ENCODE measurements around the gene OOSP4B.
"Not testable (repeated sequence)": the region's sequence is repeated elsewhere in the genome, so short reads cannot be mapped to it uniquely, and the experiment has no call there.

OOSP4B gene

DNA sequence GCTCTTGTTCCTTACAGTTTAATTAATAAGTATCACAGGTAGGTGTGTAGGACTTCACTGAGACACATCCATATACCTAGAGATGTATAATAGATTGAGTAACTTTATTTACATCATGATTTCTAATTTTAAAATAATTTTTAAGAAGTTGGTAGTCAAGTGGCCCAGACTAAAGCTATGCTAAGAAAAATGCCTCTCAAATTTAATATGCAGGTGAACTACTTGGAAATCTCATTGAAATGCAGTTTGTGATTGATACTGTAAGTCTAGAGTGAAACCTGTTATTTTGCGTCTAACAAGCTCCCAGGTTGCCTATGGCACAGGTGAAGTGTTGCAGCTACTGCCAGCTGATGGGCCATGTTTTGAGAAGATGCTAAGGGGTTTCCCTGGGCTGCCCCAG is at the start of gene OOSP4B:
Gene OOSP4B (plus strand): TSS at position 301 of the 400 bp plus-strand sequence.
- DNase-seq = no peak

DNA sequence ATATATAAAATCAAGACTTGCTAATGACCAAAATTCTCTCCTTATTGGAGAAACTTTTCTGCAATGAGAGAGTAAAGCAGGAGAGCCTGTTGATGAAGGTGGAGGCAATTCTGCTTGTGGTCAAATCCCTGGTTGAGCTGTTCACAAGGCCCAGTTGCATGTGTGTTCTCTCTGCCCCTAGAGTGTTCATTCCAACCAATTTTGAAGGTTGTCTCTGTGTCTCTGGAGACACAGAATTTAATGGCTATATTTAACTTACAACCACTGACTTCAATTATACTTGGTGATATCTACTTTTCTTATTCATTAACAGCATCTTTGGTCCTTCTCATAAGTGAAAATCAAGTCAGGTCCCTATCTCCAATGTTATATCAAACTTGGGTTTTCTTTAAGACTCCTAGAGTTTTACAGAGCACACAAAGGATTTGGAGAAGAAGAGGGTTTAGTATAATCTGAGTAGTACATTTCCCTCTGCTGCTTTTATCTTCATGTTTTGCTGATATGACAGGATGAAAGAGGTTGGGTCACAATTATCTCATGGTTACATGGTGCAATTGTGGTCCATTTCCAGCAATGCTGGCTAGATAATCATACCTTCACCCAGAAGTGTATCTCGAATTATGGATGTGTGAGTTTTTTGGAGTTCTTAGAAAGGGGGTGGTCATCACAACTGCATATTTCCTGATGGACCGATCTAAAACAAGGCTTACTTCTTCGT is 49.1 kb upstream of the OOSP4B start:
- DNase-seq = no peak

DNA sequence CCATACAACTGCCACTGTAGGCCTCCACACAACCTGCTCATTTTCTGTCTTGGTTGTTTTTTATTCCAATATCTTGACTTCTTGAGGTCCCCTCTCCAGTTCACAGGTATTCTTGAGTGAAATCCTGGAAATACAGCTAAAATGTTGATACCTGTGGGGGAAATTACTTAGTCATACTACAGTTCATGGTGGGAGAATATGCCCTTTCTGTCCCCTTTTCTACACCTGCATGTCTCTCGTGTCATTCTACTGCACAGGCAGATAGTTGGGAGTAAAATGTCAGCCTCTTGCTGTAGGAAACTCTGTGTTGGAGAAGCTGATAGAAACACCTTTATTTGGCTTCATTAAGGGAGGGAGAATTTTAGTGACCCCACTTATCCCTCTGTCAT is 48.6 kb upstream of the OOSP4B start:
- DNase-seq = no peak

DNA sequence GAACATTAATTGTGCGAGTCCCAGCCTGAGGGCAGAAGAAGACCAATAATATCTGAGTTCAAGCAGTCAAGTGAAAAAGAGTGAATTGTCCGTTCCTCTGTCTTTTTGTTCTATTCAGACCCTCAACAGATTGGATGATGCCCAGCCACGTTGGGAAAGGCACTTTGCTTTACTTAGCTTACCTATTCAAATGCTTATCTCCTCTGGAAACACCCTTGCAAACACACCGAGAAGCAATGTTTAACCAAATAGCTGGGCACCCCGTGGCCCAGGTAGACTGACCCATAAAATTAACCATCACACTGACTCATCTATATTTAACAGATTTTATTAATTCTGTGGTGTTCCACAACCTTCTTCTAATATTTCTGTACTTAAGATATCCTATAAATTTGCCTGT is 43.9 kb upstream of the OOSP4B start:
- DNase-seq = no peak

DNA sequence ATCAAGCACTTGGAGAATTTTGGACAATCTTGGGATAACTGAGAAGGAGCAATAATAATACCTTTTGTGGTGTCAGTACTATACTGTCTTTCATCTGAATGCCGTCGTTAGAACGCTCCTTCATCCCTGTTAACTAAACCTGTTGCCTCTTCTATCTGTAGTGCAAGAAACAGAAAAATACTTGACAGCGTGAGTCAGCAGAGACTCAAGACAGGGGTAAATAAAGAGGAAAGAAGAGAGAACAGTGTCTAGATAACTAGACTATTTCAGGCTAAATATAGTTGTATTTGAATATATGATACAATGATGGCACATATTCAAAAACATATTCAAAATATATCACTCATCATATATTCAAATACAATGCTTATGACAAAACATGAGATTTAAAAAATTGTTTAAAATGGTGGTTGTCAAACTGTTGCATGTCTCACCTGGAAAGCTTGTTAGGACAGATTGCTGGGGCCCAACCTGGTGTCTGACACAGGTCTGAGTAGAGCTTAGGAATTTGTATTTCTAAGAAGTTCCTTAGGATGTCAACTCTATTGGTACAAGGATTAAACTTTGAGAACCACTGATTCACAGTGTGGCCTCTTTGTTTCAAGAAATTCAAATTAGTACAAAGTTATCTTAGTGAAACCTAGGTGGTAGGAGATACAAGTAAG is 35.7 kb upstream of the OOSP4B start:
- DNase-seq = no peak

DNA sequence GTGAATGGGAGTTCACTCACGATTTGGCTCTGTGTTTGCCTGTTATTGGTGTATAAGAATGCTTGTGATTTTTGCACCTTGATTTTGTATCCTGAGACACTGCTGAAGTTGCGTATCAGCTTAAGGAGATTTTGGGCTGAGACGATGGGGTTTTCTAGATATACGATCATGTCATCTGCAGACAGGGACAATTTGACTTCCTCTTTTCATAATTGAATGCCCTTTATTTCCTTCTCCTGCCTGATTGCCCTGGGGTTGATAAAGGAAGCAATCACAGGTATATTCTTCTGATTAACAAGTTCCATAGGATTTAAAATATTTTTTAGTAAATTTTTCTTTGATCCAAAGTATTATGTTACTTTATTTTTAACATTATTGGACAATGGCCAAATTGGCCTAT is 34.9 kb upstream of the OOSP4B start:
- DNase-seq = not testable (repeated sequence)

DNA sequence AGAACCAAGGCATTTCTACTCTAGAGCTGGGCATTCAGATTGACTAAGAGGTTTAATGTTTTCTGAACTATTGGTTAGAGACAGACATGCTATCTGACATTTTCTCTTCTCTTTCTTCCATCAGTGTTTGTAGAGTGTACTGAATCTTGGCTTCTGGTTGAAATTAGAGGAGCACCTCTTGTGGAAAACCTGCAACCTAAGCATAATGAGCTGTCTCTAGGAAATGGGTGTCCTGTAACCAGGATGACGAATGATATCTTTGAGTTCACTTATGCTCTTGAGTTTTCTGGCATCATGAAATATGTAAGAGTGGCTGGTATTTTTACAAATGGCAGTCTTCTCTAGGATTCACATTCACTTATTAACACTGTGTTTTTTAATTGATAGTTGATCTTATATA is 33.8 kb upstream of the OOSP4B start:
- no peak for DNase-seq

DNA sequence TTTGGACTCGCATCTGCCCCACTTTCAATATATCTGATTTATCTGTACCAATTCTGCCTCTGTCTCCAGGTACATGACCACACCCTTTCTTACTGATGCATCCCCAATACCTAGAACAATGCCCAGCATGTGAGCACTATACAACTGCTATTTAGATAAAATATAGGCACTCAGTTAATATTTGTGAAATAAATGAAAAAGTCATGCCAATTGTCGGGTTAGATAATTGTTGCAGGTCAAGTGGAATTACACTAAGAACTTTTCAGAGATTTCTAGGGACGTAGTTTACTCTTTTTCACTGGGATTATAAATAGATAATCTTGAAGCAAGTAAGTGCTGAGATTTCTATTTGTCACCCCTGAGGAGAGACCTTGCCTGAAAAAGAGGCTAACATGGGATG is 32.6 kb upstream of the OOSP4B start:
- no peak for DNase-seq

DNA sequence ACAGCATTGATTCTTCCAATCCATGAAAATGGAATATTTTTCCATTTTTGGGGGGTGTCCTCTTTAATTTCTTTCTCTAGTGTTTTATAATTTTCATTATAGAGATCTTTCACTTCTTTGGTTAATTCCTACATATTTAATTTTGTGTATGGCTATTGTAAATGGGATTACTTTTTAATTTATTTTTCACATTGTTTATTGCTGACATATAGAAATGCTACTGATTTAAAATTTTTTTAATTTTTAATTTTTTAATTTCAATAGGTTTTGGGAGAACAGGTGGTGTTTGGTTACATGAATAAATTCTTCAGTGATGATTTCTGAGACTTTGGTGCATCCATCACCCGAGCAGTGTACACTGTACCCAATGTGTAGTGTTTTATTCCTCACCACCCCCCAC is 26.6 kb upstream of the OOSP4B start:
- no peak for DNase-seq

DNA sequence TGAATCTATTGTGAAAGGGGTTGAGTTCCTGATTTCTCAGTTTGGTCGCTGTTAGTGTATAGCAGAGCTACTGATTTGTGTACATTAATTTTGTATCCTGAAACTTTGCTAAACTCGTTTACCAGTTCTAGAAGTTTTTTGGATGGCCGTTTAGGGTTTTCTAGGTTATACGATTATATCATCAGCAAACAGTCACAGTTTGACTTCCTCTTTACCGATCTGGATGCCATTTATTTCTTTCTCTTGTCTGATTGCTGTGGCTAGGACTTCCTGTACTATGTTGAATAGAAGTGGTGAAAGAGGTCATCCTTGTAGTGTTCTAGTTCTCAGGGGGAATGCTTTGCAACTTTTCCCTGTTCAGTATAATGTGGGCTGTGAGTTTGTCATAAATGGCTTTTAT is 24.6 kb upstream of the OOSP4B start:
- no peak for DNase-seq

DNA sequence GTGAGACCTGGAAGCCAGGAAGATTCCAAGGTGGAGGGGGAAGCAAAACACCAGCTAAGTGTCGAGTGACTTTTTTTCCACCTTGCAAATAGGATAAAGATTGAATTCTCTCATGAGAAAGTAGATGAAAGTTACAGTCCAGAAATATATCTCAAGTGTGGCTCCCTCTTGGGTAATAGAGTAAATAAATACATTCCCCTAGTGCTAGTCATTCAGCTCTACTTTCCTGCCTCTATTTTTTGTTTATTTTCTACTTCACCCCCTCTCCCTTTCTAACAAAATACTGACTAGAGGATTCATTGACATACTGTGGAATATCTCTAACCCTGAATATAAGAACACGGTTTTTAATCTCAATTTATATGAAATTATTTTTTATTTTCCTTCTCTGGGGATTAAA is 19.2 kb upstream of the OOSP4B start:
- DNase-seq = no peak

DNA sequence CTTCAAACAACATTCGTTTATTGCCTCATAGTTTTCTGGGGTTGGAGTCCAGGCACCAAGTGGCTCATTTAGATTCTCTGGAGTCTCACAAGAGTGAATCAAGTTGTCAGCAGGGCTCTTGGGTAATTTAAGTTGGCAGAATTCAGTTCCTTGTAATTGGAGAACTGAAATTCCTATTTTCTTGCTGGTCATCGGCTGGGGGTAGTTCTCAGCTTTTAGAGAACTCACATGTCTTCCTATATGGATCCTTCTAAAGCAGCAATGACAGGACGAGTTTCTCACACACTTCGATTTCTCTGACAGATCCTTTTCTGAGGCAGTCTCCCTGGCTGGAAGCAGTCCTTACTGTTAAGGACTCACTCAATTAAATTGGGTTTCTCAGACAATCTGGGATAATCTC is 17.3 kb upstream of the OOSP4B start:
- DNase-seq = no peak

DNA sequence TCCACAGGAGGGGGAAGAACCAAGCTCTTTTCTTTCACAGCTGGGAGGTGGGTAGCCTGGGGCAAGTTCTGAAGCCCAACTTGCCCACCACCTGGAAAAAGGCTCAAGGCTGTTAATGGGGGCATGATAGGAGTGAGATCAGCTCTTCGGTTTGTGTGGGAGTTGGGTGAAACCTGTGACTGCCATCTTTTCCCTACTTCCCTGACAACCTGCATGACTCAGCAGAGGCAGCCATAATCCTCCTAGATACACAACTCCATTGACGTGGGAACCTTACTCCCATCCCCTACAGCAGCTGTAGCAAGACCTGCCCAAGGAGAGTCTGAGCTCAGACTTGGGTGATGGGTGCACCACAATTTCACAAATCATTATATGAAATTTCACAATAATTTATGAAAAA is 13.3 kb upstream of the OOSP4B start:
- DNase-seq = no peak

DNA sequence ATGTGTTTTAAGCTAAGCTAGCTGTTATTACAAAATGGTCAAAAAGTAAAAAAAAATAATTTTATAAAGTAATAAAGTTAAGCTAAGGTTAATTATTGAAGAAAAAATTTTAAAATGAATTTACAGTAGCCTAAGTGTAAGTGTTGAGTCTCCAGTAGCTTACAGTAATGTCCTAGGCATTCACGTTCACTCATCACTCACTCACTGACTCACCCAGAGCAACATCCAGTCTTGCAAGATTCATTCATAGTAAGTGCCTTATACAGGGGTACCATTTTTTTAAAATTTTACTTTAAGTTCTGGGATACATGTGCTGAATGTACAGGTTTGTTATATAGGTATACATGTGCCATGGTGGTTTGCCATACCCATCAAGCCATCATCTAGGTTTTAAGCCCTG is 11.6 kb upstream of the OOSP4B start:
- no peak for DNase-seq

DNA sequence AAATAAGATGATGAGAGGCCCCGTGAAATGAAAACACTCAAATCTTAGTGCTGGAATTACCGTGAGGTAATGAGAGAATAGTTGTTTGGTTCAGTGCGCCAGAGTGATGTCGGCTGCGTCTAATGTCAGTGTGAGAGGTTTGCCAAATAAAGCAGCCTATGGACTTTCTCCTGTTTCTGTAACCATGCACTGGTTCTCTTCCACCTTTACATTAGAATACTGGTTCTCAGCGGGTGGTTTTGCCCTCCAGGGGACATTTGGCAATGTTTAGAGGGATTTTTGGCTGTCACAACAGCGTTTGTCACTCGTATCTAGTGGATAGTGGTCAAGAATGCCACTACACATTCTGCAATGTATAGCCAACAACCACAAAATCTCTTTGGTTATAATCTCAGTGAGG is 1.1 kb downstream of the OOSP4B start:
- no peak for DNase-seq

DNA sequence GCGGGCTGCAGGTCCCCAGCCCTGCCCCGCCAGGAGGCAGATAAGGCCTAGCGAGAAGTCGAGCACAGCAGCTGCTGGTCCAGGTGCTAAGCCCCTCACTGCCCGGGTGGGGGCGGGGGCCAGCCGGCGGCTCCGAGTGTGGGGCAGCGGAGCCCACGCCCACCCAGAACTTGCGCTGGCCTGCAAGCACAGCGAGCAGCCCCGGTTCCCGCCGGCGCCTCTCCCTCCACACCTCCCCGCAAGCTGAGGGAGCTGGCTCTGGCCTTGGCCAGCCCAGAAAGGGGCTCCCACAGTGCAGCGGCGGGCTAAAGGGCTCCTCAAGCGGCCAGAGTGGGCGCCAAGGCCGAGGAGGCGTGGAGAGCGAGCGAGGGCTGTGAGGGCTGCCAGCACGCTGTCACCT is 3.4 kb downstream of the OOSP4B start:
- DNase-seq = not testable (repeated sequence)

DNA sequence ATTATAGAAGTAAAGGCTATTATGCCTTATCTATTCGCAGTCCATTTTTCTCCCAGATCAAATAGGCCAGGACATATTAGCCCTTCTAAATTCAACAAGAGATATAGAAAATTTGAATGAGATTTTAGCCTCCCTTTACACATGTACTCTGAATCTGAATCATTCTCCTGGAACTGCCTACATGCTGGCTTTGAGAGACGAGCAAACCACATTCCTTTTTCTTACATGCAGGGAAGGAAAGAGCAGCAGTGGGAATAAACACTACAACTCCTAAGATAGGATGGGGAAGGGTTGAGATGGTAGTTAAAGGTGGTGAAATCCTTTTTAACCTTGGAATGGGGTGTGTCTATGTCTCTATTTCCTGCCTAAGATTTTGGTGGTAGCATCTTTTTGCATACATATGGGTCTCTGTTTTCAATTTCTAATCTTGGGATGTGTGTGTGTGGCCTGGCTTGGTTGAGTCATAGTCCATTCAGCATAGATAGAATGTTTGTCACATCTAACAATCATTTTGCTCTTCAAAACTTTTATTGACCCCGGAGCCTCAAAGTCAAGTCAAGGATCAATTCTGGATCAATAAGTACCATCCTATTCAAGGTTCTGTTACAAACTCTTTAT is 12.1 kb downstream of the OOSP4B start:
- DNase-seq = no peak

DNA sequence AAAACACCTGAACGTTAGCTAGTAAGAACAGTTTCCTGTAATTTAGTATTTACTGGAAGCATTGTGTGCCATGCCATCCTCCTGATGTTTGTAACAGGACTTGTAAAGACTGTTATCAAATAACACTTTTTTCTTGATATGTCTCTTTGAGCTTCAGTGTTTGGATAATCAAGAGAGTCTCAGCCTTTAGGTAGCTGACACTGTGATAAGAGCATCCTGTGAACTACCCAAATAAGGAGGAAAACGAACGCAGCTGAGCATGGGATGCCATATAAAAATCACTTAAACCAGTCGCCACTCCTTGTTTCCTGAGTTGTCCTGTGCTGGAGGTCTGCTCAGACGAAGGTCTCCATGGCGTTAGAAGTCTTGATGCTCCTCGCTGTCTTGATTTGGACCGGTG is 23.1 kb downstream of the OOSP4B start, which contains the start of gene OOSP2:
Gene OOSP2 (plus strand): TSS at position 301 of the 400 bp plus-strand sequence. CDS start 51 bp downstream, at position 352.
- no peak for DNase-seq

DNA sequence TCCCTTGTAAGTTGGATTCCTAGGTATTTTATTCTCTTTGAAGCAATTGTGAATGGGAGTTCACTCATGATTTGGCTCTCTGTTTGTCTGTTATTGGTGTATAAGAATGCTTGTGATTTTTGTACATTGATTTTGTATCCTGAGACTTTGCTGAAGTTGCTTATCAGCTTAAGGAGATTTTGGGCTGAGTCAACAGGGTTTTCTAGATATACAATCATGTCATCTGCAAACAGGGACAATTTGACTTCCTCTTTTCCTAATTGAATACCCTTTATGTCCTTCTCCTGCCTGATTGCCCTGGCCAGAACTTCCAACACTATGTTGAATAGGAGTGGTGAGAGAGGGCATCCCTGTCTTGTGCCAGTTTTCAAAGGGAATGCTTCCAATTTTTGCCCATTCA is 33.4 kb downstream of the OOSP4B start:
- not testable (repeated sequence) for DNase-seq

DNA sequence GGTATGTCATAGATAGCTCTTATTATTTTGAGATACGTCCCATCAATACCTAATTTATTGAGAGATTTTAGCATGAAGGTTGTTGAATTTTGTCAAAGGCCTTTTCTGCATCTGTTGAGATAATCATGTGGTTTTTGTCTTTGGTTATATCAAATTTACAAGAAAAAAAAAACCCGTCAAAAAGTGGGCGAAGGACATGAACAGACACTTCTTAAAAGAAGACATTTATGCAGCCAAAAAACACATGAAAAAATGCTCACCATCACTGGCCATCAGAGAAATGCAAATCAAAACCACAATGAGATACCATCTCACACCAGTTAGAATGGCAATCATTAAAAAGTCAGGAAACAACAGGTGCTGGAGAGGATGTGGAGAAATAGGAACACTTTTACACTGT is 33.9 kb downstream of the OOSP4B start:
- not testable (repeated sequence) for DNase-seq

DNA sequence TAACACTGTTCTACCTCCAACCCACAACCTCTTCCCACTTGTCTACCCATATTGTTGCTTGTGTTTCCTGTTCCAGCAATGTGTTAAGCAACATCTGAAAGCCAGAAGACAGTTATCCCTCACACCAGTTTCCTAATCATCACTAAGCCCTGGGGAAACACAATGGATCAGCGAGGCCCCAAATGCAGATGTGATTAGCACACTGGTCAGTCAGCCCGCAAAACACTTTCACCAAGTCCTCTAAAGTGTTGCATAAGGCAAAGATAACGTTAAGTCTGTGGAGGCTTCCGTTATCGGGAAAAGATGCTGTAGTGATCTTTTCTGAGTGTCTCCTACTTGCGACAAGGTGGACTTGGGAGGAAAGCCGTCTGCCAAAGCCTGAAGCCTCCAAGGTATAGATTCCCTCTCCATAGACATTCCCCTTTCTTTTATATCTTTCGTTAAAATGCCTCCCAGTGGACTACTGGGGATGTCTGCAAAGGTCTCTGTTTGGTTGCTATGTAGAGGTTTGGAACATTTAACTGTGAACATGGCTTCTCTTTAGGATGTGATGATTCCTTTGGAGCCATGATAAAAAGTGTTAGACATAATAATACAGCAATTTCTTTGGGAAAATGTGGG is 39.5 kb downstream of the OOSP4B start, which contains the start of gene MS4A3:
Gene MS4A3 (plus strand): TSS at position 317 of the 621 bp plus-strand sequence. CDS start 4,496 bp downstream, outside the sequence.
- peak; percentile 97 to 98 for DNase-seq

DNA sequence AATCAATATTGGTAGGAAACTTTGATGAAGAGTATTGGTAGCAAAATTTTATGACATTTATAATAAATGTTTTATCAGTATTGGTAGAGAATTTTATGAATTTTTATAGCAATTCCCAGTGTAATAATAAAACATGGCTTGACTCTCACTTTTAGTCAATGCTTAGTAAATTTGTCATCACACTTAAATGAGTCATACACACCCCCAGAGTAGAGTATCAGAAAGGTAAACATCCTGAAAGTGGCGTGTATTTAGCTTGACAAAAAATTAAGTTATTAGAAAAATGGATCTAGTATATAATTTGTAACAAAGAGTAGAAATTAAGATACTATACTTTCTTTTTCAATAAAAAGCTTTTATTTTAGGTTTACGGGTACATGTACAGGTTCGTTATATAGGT is 42.1 kb downstream of the OOSP4B start:
- no peak for DNase-seq

DNA sequence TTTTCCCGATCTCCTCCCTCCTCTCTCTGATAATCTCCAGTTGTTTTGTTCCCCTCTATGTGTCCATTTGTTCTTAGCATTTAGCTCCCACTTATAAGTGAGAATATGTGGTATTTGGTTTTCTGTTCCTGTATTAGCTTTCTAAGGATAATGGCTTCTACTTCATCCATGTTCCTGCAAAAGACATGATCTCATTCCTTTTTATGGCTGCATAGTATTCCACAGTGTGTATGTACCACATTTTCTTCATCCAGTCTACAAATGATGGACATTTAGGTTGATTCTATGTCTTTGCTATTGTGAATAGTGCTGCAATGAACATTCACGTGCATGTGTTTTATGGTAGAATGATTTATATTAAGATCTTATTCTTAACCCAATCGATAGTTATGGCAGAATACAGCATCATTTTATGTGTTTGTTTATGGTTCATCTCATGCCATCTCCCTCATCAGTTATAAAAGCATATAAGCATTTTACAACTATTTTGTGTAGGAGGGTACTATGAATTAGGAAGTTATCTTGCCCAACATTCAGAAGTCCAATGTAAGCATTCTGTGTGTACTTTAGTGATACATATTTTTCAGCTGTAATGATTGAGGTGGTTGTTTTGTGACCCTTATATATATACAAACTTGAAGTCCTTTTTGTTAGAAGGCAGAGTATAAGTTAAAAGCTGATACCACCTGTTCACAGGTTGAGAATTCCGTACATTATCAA is 42.7 kb downstream of the OOSP4B start:
- DNase-seq = peak in 1 of 2 experiments; percentile 12
